SK-N-SH treated with all-trans-retinoic acid at 6 μM for 48 hours (cell line): ENCODE data around the gene SUSD3.

Experiments used
- ATAC-seq: fragments of 200-7000 bp; cut with Tn5 transposase; 3 replicates; pipeline ENCODE4 v1.9.1; 2020; ENCODE audit warnings: mild to moderate bottlenecking, moderate library complexity
- ARNTL ChIP-seq: fragments of 450-650 bp; formaldehyde crosslinking; IDR thresholded peaks from 2 replicates; pipeline ENCODE4 v1.5.0; 2020; ENCODE audit warnings: low read depth, mild to moderate bottlenecking, moderate library complexity, borderline replicate concordance
- BACH2 ChIP-seq: fragments of 250-450 bp; sonication (Bioruptor Pico); IDR thresholded peaks from 2 replicates; pipeline ENCODE4 v1.9.0; 2021; ENCODE audit warnings: mild to moderate bottlenecking, borderline replicate concordance
- CREB5 ChIP-seq: fragments of 250-450 bp; sonication (Bioruptor Pico); IDR thresholded peaks from 2 replicates; pipeline ENCODE4 v1.5.1; 2020; ENCODE audit warnings: low read depth, mild to moderate bottlenecking, moderate library complexity
- CSDC2 ChIP-seq: fragments of 250-450 bp; sonication (Bioruptor Pico); IDR thresholded peaks from 2 replicates; pipeline ENCODE4 v1.5.0; 2020; ENCODE audit warnings: mild to moderate bottlenecking, moderate library complexity
- CSRNP3 ChIP-seq: fragments of 250-450 bp; sonication (Bioruptor Pico); IDR thresholded peaks from 2 replicates; pipeline ENCODE4 v1.5.1; 2021; ENCODE audit warnings: mild to moderate bottlenecking, moderate library complexity
- ESRRG ChIP-seq: fragments of 250-450 bp; sonication (Bioruptor Pico); IDR thresholded peaks from 2 replicates; pipeline ENCODE4 v1.6.1; 2021; ENCODE audit warnings: mild to moderate bottlenecking
- GLIS3 ChIP-seq: fragments of 250-450 bp; sonication (Bioruptor Pico); IDR thresholded peaks from 2 replicates; pipeline ENCODE4 v1.5.0; 2020; ENCODE audit warnings: mild to moderate bottlenecking, moderate library complexity
- ISL1 ChIP-seq: fragments of 250-450 bp; sonication (Bioruptor Pico); IDR thresholded peaks from 2 replicates; pipeline ENCODE4 v2.1.2; 2022; ENCODE audit warnings: mild to moderate bottlenecking, moderate library complexity
- OSR1 ChIP-seq: fragments of 250-450 bp; sonication (Bioruptor Pico); IDR thresholded peaks from 2 replicates; pipeline ENCODE4 v1.8.0; 2022; ENCODE audit warnings: moderate library complexity, mild to moderate bottlenecking, inconsistent platforms
- POU6F1 ChIP-seq: fragments of 250-450 bp; sonication (Bioruptor Pico); IDR thresholded peaks from 2 replicates; pipeline ENCODE4 v1.8.0; 2021; ENCODE audit warnings: low read depth, mild to moderate bottlenecking, moderate library complexity, borderline replicate concordance
- PPARA ChIP-seq: fragments of 250-450 bp; sonication (Bioruptor Pico); IDR thresholded peaks from 2 replicates; pipeline ENCODE4 v1.5.0; 2020; ENCODE audit warnings: mild to moderate bottlenecking, borderline replicate concordance
- RARB ChIP-seq: fragments of 250-450 bp; sonication (Bioruptor Pico); IDR thresholded peaks from 2 replicates; pipeline ENCODE4 v1.8.0; 2021; ENCODE audit warnings: mild to moderate bottlenecking, moderate library complexity
- SNAI2 ChIP-seq: fragments of 250-450 bp; sonication (Bioruptor Pico); IDR thresholded peaks from 2 replicates; pipeline ENCODE4 v1.5.0; 2020; ENCODE audit warnings: mild to moderate bottlenecking, moderate library complexity
- TCF4 ChIP-seq: fragments of 250-450 bp; sonication (Bioruptor Pico); IDR thresholded peaks from 2 replicates; pipeline ENCODE4 v1.8.0; 2021; ENCODE audit warnings: mild to moderate bottlenecking, moderate library complexity, borderline replicate concordance
- TOX ChIP-seq: fragments of 250-450 bp; sonication (Bioruptor Pico); IDR thresholded peaks from 2 replicates; pipeline ENCODE4 v1.8.0; 2021; ENCODE audit warnings: mild to moderate bottlenecking, moderate library complexity, borderline replicate concordance
- TSHZ2 ChIP-seq: fragments of 250-450 bp; sonication (Bioruptor Pico); IDR thresholded peaks from 2 replicates; pipeline ENCODE4 v1.5.0; 2020; ENCODE audit warnings: mild to moderate bottlenecking, moderate library complexity
- ZC3H10 ChIP-seq: fragments of 250-450 bp; sonication (Bioruptor Pico); IDR thresholded peaks from 2 replicates; pipeline ENCODE4 v1.5.1; 2021; ENCODE audit warnings: mild to moderate bottlenecking, moderate library complexity
- ZFP3 ChIP-seq: fragments of 250-450 bp; sonication (Bioruptor Pico); IDR thresholded peaks from 2 replicates; pipeline ENCODE4 v1.5.0; 2020; ENCODE audit warnings: mild to moderate bottlenecking, moderate library complexity
- ZFP30 ChIP-seq: fragments of 450-650 bp; formaldehyde crosslinking; IDR thresholded peaks from 2 replicates; pipeline ENCODE4 v1.5.0; 2022; ENCODE audit warnings: mild to moderate bottlenecking, moderate library complexity
- ZNF70 ChIP-seq: fragments of 450-650 bp; formaldehyde crosslinking; IDR thresholded peaks from 2 replicates; pipeline ENCODE4 v1.5.0; 2020; ENCODE audit warnings: mild to moderate bottlenecking, moderate library complexity
- ZNF8 ChIP-seq: fragments of 450-650 bp; formaldehyde crosslinking; IDR thresholded peaks from 2 replicates; pipeline ENCODE4 v1.5.0; 2020; ENCODE audit warnings: mild to moderate bottlenecking, moderate library complexity

The SUSD3 gene

GRCh38 chr9:93128011-93128714, 69.7 kb downstream of the SUSD3 start:
- ATAC-seq, result no peak
- TF ChIP-seq BACH2 (CRISPR knock-in tag) (no peak), GLIS3 (CRISPR knock-in tag) (no peak)

GRCh38 chr9:93128715-93129224, 70.3 kb downstream of the SUSD3 start:
- ATAC-seq, result no peak
- TF ChIP-seq ESRRG, result no peak
- TF ChIP-seq RARB (CRISPR knock-in tag), result no peak
- no peak for TF ChIP-seq TOX (CRISPR knock-in tag)
- TF ChIP-seq ZNF8 (CRISPR knock-in tag), result no peak
- TF ChIP-seq, all 23 proteins: peak for 0

- no peak for ATAC-seq
- no peak for TF ChIP-seq ARNTL (CRISPR knock-in tag)
- no peak for TF ChIP-seq ZFP30 (CRISPR knock-in tag)
- no peak for TF ChIP-seq PPARA (CRISPR knock-in tag)
- TF ChIP-seq TCF4 (CRISPR knock-in tag), result no peak
- no peak for TF ChIP-seq BACH2 (CRISPR knock-in tag)
- no peak for TF ChIP-seq ZC3H10 (CRISPR knock-in tag)
- no peak for TF ChIP-seq CSDC2 (CRISPR knock-in tag)
- no peak for TF ChIP-seq GLIS3 (CRISPR knock-in tag)
- TF ChIP-seq ZNF8 (CRISPR knock-in tag), result no peak
- no peak for TF ChIP-seq ESRRG
Measured at GRCh38 chr9:93129286-93129685, 70.8 kb downstream of the SUSD3 start.

GRCh38 chr9:93129691-93130500, 71.4 kb downstream of the SUSD3 start:
- TF ChIP-seq ISL1 (CRISPR knock-in tag), result no peak
- TF ChIP-seq POU6F1 (CRISPR knock-in tag), result no peak
- no peak for TF ChIP-seq PPARA (CRISPR knock-in tag)
- no peak for TF ChIP-seq CSDC2 (CRISPR knock-in tag)
- no peak for TF ChIP-seq TSHZ2 (CRISPR knock-in tag)
- no peak for TF ChIP-seq TOX (CRISPR knock-in tag)
- TF ChIP-seq ZNF70 (CRISPR knock-in tag), result no peak
- TF ChIP-seq ZFP3 (CRISPR knock-in tag), result no peak
- no peak for TF ChIP-seq RARB (CRISPR knock-in tag)
- no peak for TF ChIP-seq CSRNP3 (CRISPR knock-in tag)
- ATAC-seq, result no peak

GRCh38 chr9:93130861-93131481, 72.5 kb downstream of the SUSD3 start:
- ATAC-seq, result no peak
- TF ChIP-seq TOX (CRISPR knock-in tag), result no peak
- TF ChIP-seq CSRNP3 (CRISPR knock-in tag), result no peak
- TF ChIP-seq CREB5 (CRISPR knock-in tag), result no peak
- TF ChIP-seq ESRRG, result no peak
- no peak for TF ChIP-seq PPARA (CRISPR knock-in tag)
- TF ChIP-seq ZNF8 (CRISPR knock-in tag), result no peak
- no peak for TF ChIP-seq ISL1 (CRISPR knock-in tag)
- no peak for TF ChIP-seq CSDC2 (CRISPR knock-in tag)
- TF ChIP-seq SNAI2 (CRISPR knock-in tag), result no peak
- TF ChIP-seq ARNTL (CRISPR knock-in tag), result no peak
- no peak for TF ChIP-seq TCF4 (CRISPR knock-in tag)
- no peak for TF ChIP-seq OSR1 (CRISPR knock-in tag)
- no peak for TF ChIP-seq ZFP3 (CRISPR knock-in tag)
